Measurements from ENCODE around the gene CALD1. TPM values are rescaled to one million over a fixed set of nuclear protein-coding genes. Genes with fewer than 3 reads are reported as not detected.

CALD1 gene
- total RNA-seq, 1 experiment from 2014 or later, result 47.9 TPM

GRCh38 chr7:134832367-134832766, 52.9 kb downstream of the CALD1 start:
- Histone ChIP-seq H3K36me3 (ENCODE audit: insufficient read depth, low read length, poor library complexity, severe bottlenecking) (no peaks in the 10 kb centered on the region), H3K9me3 (ENCODE audit: low read depth, low read length, poor library complexity, severe bottlenecking) (no peaks in the 10 kb centered on the region), H3K4me3 (ENCODE audit: low read depth, low read length, poor library complexity, severe bottlenecking) (no peak overlapping the region), H3K4me1 (ENCODE audit: insufficient read depth, low read length, poor library complexity, severe bottlenecking) (peaks cover 5% of the 10 kb centered on the region), H3K27me3 (replicated peaks; ENCODE audit: insufficient read depth, low read depth, low read length, poor library complexity) (no peaks in the 10 kb centered on the region), H3K27ac (ENCODE audit: low read depth, low read length, poor library complexity, severe bottlenecking) (no peak overlapping the region)
- ChIA-PET CTCF (no interaction called here), POLR2A (ENCODE audit: low non-redundant PET) (no interaction called here)
- intact Hi-C loops (cut with micrococcal nuclease; ENCODE audit: unreplicated experiment), result no loop called here
- TF ChIP-seq, protein P1, sequence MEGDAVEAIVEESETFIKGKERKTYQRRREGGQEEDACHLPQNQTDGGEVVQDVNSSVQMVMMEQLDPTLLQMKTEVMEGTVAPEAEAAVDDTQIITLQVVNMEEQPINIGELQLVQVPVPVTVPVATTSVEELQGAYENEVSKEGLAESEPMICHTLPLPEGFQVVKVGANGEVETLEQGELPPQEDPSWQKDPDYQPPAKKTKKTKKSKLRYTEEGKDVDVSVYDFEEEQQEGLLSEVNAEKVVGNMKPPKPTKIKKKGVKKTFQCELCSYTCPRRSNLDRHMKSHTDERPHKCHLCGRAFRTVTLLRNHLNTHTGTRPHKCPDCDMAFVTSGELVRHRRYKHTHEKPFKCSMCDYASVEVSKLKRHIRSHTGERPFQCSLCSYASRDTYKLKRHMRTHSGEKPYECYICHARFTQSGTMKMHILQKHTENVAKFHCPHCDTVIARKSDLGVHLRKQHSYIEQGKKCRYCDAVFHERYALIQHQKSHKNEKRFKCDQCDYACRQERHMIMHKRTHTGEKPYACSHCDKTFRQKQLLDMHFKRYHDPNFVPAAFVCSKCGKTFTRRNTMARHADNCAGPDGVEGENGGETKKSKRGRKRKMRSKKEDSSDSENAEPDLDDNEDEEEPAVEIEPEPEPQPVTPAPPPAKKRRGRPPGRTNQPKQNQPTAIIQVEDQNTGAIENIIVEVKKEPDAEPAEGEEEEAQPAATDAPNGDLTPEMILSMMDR (conservative IDR thresholded peaks at IDR 0.05; ENCODE audit: low read depth, low read length), result no peak
- no peak for DNase-seq (ENCODE audit: low spot score)
- no TSS peak for BruUV-seq (replicated peaks)

- H3K4me3 ChIP-seq (ENCODE audit: low read depth, low read length, poor library complexity, severe bottlenecking), result no peak overlapping the region
- TF ChIP-seq, protein P1 (conservative IDR thresholded peaks at IDR 0.05; ENCODE audit: low read depth, low read length), result no peak
- TF ChIP-seq EZH2 (IDR thresholded peaks at IDR 0.05; ENCODE audit: borderline replicate concordance, low read depth, low read length, poor library complexity, severe bottlenecking), result no peak
- H3K4me1 ChIP-seq (ENCODE audit: insufficient read depth, low read length, poor library complexity, severe bottlenecking), result no peaks in the 10 kb centered on the region
- intact Hi-C loops (cut with micrococcal nuclease; ENCODE audit: unreplicated experiment), result no loop called here
- H3K27ac ChIP-seq (ENCODE audit: low read depth, low read length, poor library complexity, severe bottlenecking), result no peak overlapping the region
- H3K9me3 ChIP-seq (ENCODE audit: low read depth, low read length, poor library complexity, severe bottlenecking), result no peaks in the 10 kb centered on the region
- no peaks in the 10 kb centered on the region for H3K27me3 ChIP-seq (replicated peaks; ENCODE audit: insufficient read depth, low read depth, low read length, poor library complexity)
- H3K36me3 ChIP-seq (ENCODE audit: insufficient read depth, low read length, poor library complexity, severe bottlenecking), result no peaks in the 10 kb centered on the region
- ChIA-PET POLR2A (ENCODE audit: low non-redundant PET) (interaction anchor here (0.6 kb wide), 1 partner anchor 25 kb away, joined by 4 read pairs; no protein-coding TSS in a partner anchor), CTCF (no interaction called here)
- DNase-seq (ENCODE audit: low spot score), result no peak
- BruUV-seq (replicated peaks), result no TSS peak
Observed at GRCh38 chr7:134834689-134835462, 55.4 kb downstream of the CALD1 start.

DNA sequence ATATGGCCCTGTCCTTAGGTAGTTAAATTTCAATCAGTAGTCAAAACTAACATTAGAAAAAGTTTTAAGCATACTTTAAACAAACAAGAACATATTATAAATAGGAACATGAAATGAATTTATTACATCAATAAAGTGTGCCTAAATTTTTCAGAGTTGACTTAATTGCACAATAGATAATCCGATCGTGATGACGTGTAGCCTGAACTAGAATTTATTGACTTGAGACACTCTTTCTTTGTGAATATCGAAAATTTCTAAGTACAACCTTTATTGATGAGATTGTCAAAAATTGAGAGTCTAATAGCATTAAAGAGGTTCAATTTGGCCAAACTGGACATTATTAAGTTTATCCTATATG, 56.0 kb downstream of the CALD1 start:
- ChIA-PET CTCF (no interaction called here), POLR2A (ENCODE audit: low non-redundant PET) (no interaction called here)
- no peak for DNase-seq (ENCODE audit: low spot score)
- Histone ChIP-seq H3K36me3 (ENCODE audit: insufficient read depth, low read length, poor library complexity, severe bottlenecking) (no peaks in the 10 kb centered on the region), H3K4me1 (ENCODE audit: insufficient read depth, low read length, poor library complexity, severe bottlenecking) (no peaks in the 10 kb centered on the region), H3K27me3 (replicated peaks; ENCODE audit: insufficient read depth, low read depth, low read length, poor library complexity) (no peaks in the 10 kb centered on the region), H3K9me3 (ENCODE audit: low read depth, low read length, poor library complexity, severe bottlenecking) (no peaks in the 10 kb centered on the region), H3K4me3 (ENCODE audit: low read depth, low read length, poor library complexity, severe bottlenecking) (no peak overlapping the region), H3K27ac (ENCODE audit: low read depth, low read length, poor library complexity, severe bottlenecking) (no peak overlapping the region)
- no TSS peak for BruUV-seq (replicated peaks)
- TF ChIP-seq, protein P1 (conservative IDR thresholded peaks at IDR 0.05; ENCODE audit: low read depth, low read length), result no peak
- no peak for TF ChIP-seq EZH2 (IDR thresholded peaks at IDR 0.05; ENCODE audit: borderline replicate concordance, low read depth, low read length, poor library complexity, severe bottlenecking)
- intact Hi-C loops (cut with micrococcal nuclease; ENCODE audit: unreplicated experiment), result no loop called here
